Measurements from ENCODE around the gene RGS8.

Gene RGS8

GRCh38 chr1:182684116-182684828 is at the start of gene RGS8:
RGS8 (minus strand) TSS chr1:182684587; CDS start chr1:182669649, 14,938 bp downstream.
- DNase-seq = peak; percentile 59

GRCh38 chr1:182731852-182732575 is 47.6 kb upstream of the RGS8 start:
- DNase-seq = no peak

GRCh38 chr1:182726912-182727311 is 42.5 kb upstream of the RGS8 start:
- no peak for DNase-seq

- DNase-seq = no peak
Measured at GRCh38 chr1:182725259-182726255, 41.2 kb upstream of the RGS8 start.

- DNase-seq = no peak
Measured at GRCh38 chr1:182724215-182724614, 39.8 kb upstream of the RGS8 start.

- DNase-seq = no peak
Measured at GRCh38 chr1:182723200-182723599, 38.8 kb upstream of the RGS8 start.

- DNase-seq = no peak
Measured at GRCh38 chr1:182721525-182721924, 37.1 kb upstream of the RGS8 start.

GRCh38 chr1:182720463-182720862 is 36.1 kb upstream of the RGS8 start:
- DNase-seq = no peak

GRCh38 chr1:182719553-182719952 is 35.2 kb upstream of the RGS8 start:
- no peak for DNase-seq

GRCh38 chr1:182718311-182718710 is 33.9 kb upstream of the RGS8 start:
- DNase-seq = no peak

GRCh38 chr1:182716740-182717720 is 32.6 kb upstream of the RGS8 start:
- DNase-seq = no peak

GRCh38 chr1:182715531-182715930 is 31.1 kb upstream of the RGS8 start:
- DNase-seq = no peak

GRCh38 chr1:182714546-182714945 is 30.2 kb upstream of the RGS8 start:
- no peak for DNase-seq

GRCh38 chr1:182713939-182714338 is 29.6 kb upstream of the RGS8 start:
- DNase-seq = no peak

- DNase-seq = no peak
Measured at GRCh38 chr1:182713492-182713891, 29.1 kb upstream of the RGS8 start.

- no peak for DNase-seq
Measured at GRCh38 chr1:182709855-182710254, 25.5 kb upstream of the RGS8 start.

GRCh38 chr1:182709225-182709764 is 24.9 kb upstream of the RGS8 start:
- no peak for DNase-seq

- no peak for DNase-seq
Measured at GRCh38 chr1:182707122-182707521, 22.7 kb upstream of the RGS8 start.

GRCh38 chr1:182704677-182705076 is 20.3 kb upstream of the RGS8 start:
- no peak for DNase-seq

GRCh38 chr1:182703539-182703938 is 19.2 kb upstream of the RGS8 start:
- no peak for DNase-seq

- DNase-seq = no peak
Measured at GRCh38 chr1:182702826-182703524, 18.6 kb upstream of the RGS8 start.

Measured in NCI-H2171 (cell line).